GM10266 (cell line): ENCODE results near the gene SIN3A.

ENCODE experiments used
- DNase-seq: peaks from one replicate; pipeline ENCODE4 v3.0.0; 2012; ENCODE audit errors: extremely low spot score
- CTCF ChIP-seq: IDR thresholded peaks from 2 replicates; pipeline ENCODE4 v1.5.1; 2012; ENCODE audit warnings: mild to moderate bottlenecking, low read depth; ENCODE audit not compliant: control insufficient read depth, insufficient read depth; ENCODE audit errors: missing control alignments

Gene SIN3A

GRCh38 chr15:75367913-75368688 is 83.4 kb downstream of the SIN3A start, which contains the start of gene MAN2C1:
Gene MAN2C1 (minus strand): TSS chr15:75368607. CDS start chr15:75368583, 24 bp downstream.
- DNase-seq = peak; percentile 95
- TF ChIP-seq CTCF = peak; percentile 84

GRCh38 chr15:75367406-75367912 is 84.0 kb downstream of the SIN3A start:
- no peak for DNase-seq
- TF ChIP-seq CTCF = no peak

GRCh38 chr15:75367006-75367405 is 84.5 kb downstream of the SIN3A start:
- no peak for TF ChIP-seq CTCF
- DNase-seq = no peak

GRCh38 chr15:75366163-75366562 is 85.3 kb downstream of the SIN3A start:
- TF ChIP-seq CTCF = no peak
- DNase-seq = no peak

- no peak for DNase-seq
- no peak for TF ChIP-seq CTCF
Observed at GRCh38 chr15:75364881-75365280, 86.6 kb downstream of the SIN3A start.

- no peak for DNase-seq
- no peak for TF ChIP-seq CTCF
Observed at GRCh38 chr15:75363786-75364185, 87.7 kb downstream of the SIN3A start.

GRCh38 chr15:75362642-75363249 is 88.7 kb downstream of the SIN3A start:
- TF ChIP-seq CTCF = no peak
- DNase-seq = no peak
